HepG2 (cell line): ENCODE data around the gene SYCE3. TPM values are rescaled to one million over a fixed set of nuclear protein-coding genes. Genes with fewer than 3 reads are reported as not detected.

Experiments
- ATF7-NPFF ChIP-seq: sonication (generic); formaldehyde crosslinking; IDR thresholded peaks from 2 replicates; pipeline ENCODE4 v1.8.1; 2023; ENCODE audit warnings: mild to moderate bottlenecking, low read depth, missing genetic modification reagents, moderate library complexity
- EEA1 ChIP-seq: sonication (generic); formaldehyde crosslinking; IDR thresholded peaks from 2 replicates; pipeline ENCODE4 v1.5.1; 2020; ENCODE audit warnings: mild to moderate bottlenecking, missing genetic modification reagents, borderline replicate concordance
- GATA4 ChIP-seq: sonication (generic); IDR thresholded peaks from 2 replicates; pipeline ENCODE4 v1.6.1; 2016; ENCODE audit warnings: antibody characterized with exemption, low read depth, borderline replicate concordance
- HOXA5 ChIP-seq: sonication (generic); formaldehyde crosslinking; IDR thresholded peaks from 2 replicates; pipeline ENCODE4 v1.4.0; 2020; ENCODE audit warnings: missing genetic modification reagents
- HOXA7 ChIP-seq: sonication (generic); formaldehyde crosslinking; IDR thresholded peaks from 2 replicates; pipeline ENCODE4 v1.8.1; 2022; ENCODE audit warnings: mild to moderate bottlenecking, missing genetic modification reagents, moderate library complexity
- IKZF4 ChIP-seq: sonication (generic); formaldehyde crosslinking; IDR thresholded peaks from 2 replicates; pipeline ENCODE4 v1.5.1; 2020; ENCODE audit warnings: borderline replicate concordance, mild to moderate bottlenecking, low read depth, missing genetic modification reagents; ENCODE audit errors: not compliant biosample characterization
- ISL2 ChIP-seq: sonication (generic); formaldehyde crosslinking; IDR thresholded peaks from 2 replicates; pipeline ENCODE4 v1.5.0; 2020; ENCODE audit warnings: missing genetic modification reagents
- MATR3 ChIP-seq: sonication (generic); formaldehyde crosslinking; IDR thresholded peaks from 2 replicates; pipeline ENCODE4 v1.4.0; 2020; ENCODE audit warnings: missing genetic modification reagents
- MED1 ChIP-seq: sonication (generic); formaldehyde crosslinking; IDR thresholded peaks from 2 replicates; pipeline ENCODE4 v1.4.0; 2020; ENCODE audit warnings: missing genetic modification reagents
- POLR2AphosphoS5 ChIP-seq: IDR thresholded peaks from 2 replicates; pipeline ENCODE4 v1.6.1; 2012; ENCODE audit warnings: low read depth, low read length
- RBM22 ChIP-seq: fragments of 200-400 bp; formaldehyde crosslinking; optimal IDR thresholded peaks from 2 replicates; pipeline ENCODE3; 2017; ENCODE audit warnings: mild to moderate bottlenecking, low read length, moderate library complexity
- SIX1 ChIP-seq: sonication (generic); formaldehyde crosslinking; IDR thresholded peaks from 2 replicates; pipeline ENCODE4 v1.4.0; 2020; ENCODE audit warnings: missing genetic modification reagents, borderline replicate concordance
- SP5 ChIP-seq: IDR thresholded peaks from 2 replicates; pipeline ENCODE4 v1.6.1; 2016; ENCODE audit warnings: low read depth, borderline replicate concordance
- TCF7 ChIP-seq: sonication (generic); IDR thresholded peaks from 2 replicates; pipeline ENCODE4 v1.6.1; 2016; ENCODE audit warnings: antibody characterized with exemption, low read depth
- ZBTB20 ChIP-seq: sonication (generic); formaldehyde crosslinking; IDR thresholded peaks from 2 replicates; pipeline ENCODE4 v1.8.1; 2023; ENCODE audit warnings: missing genetic modification reagents, low read depth, mild to moderate bottlenecking, borderline replicate concordance
- ZNF30 ChIP-seq: sonication (generic); formaldehyde crosslinking; IDR thresholded peaks from 2 replicates; pipeline ENCODE4 v1.5.0; 2020; ENCODE audit warnings: mild to moderate bottlenecking, missing genetic modification reagents
- ZNF317 ChIP-seq: sonication (generic); formaldehyde crosslinking; IDR thresholded peaks from 2 replicates; pipeline ENCODE4 v1.5.0; 2020; ENCODE audit warnings: mild to moderate bottlenecking, missing genetic modification reagents
- ZNF367 ChIP-seq: sonication (generic); formaldehyde crosslinking; IDR thresholded peaks from 2 replicates; pipeline ENCODE4 v1.4.0; 2020; ENCODE audit warnings: missing genetic modification reagents, borderline replicate concordance
- ZNF543 ChIP-seq: sonication (generic); formaldehyde crosslinking; IDR thresholded peaks from 2 replicates; pipeline ENCODE4 v1.4.0; 2020; ENCODE audit warnings: mild to moderate bottlenecking, missing genetic modification reagents
- ZNF766 ChIP-seq: sonication (generic); formaldehyde crosslinking; IDR thresholded peaks from 2 replicates; pipeline ENCODE4 v1.5.0; 2020; ENCODE audit warnings: missing genetic modification reagents, borderline replicate concordance
- ZNF777 ChIP-seq: sonication (generic); formaldehyde crosslinking; IDR thresholded peaks from 2 replicates; pipeline ENCODE4 v1.4.0; 2020; ENCODE audit warnings: missing genetic modification reagents
- ZNF816 ChIP-seq: sonication (generic); formaldehyde crosslinking; IDR thresholded peaks from 2 replicates; pipeline ENCODE4 v1.8.0; 2022; ENCODE audit warnings: missing genetic modification reagents, mild to moderate bottlenecking, borderline replicate concordance
- ZSCAN20 ChIP-seq: sonication (generic); formaldehyde crosslinking; IDR thresholded peaks from 2 replicates; pipeline ENCODE4 v1.4.0; 2020; ENCODE audit warnings: missing genetic modification reagents, mild to moderate bottlenecking, borderline replicate concordance
- polyA plus RNA-seq, 8 experiments: library from polyadenylated mRNA; depleted of rRNA in 3 of 8; stranded (reverse) in 7 of 8; unstranded in 1 of 8; fragments of >200 nt; fragmentation: Illumina TruSeq in 4 of 8; extraction: Trizol in 4 of 8; gene quantifications; 2 replicates each; pipeline versions ENCODE4 v1.2.1 to v1.2.3, GENCODE V29; 2011 to 2016; ENCODE audit warnings: low read depth in 4 of 8, missing spikeins in 1 of 8, mixed read lengths in 1 of 8; ENCODE audit not compliant: insufficient read depth in 1 of 8
- total RNA-seq, 5 experiments: library from RNA; depleted of rRNA; stranded (reverse); fragments of >200 nt; fragmentation: Illumina TruSeq; extraction: Trizol; gene quantifications; 2 replicates each; pipeline ENCODE4 v1.2.3, GENCODE V29; 2016; ENCODE audit warnings: low read depth in 1 of 5
- TF ChIP-seq, protein P1 (sequence below): sonication (generic); formaldehyde crosslinking; conservative IDR thresholded peaks from 2 replicates; pipeline ENCODE4 v1.4.0; 2020; ENCODE audit warnings: missing genetic modification reagents
- TF ChIP-seq, protein P2 (sequence below): sonication (generic); formaldehyde crosslinking; IDR thresholded peaks from 2 replicates; pipeline ENCODE4 v1.8.1; 2023; ENCODE audit warnings: mild to moderate bottlenecking, missing genetic modification reagents
- TF ChIP-seq, protein P3 (sequence below): sonication (generic); formaldehyde crosslinking; IDR thresholded peaks from 2 replicates; pipeline ENCODE4 v1.5.0; 2020; ENCODE audit warnings: mild to moderate bottlenecking, missing genetic modification reagents, borderline replicate concordance

The SYCE3 gene
- total and polyA plus RNA-seq, 2 of the 13 experiments (the other 11 are each of a cell fraction or from before 2014, with no cell fraction given): not detected

DNA sequence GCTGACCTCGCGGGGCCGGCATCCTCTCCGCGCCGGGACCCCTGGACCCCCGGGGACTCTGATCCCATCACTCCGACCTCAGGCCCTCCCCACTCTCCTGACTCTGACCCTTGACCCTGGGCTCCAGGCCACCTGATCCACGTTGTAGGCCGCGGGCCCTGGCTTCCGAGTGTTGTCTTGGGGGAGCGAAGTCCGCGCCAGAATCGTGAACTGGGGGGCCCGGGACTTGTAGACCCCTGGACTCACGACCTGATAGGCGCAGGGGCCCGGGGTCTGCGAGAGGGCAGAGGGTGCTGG, 32.2 kb downstream of the SYCE3 start (continued):
- TF ChIP-seq ZNF766 (CRISPR knock-in tag) (no peak), ATF7-NPFF (no peak), ISL2 (CRISPR knock-in tag) (no peak), ZNF30 (CRISPR knock-in tag) (no peak; the same call in 1 of the 2 replicates), ZNF367 (CRISPR knock-in tag) (no peak), ZNF816 (CRISPR knock-in tag) (no peak), IKZF4 (CRISPR knock-in tag) (no peak), ZNF543 (no peak), ZSCAN20 (CRISPR knock-in tag) (no peak), ZNF777 (no peak), HOXA7 (CRISPR knock-in tag) (0 out of 2 replicates have a peak, but pooled peaks have one; percentile 71), MED1 (0 out of 2 replicates have a peak, but pooled peaks have one; percentile 1), TCF7 (no peak), SP5 (CRISPR knock-in tag) (no peak), HOXA5 (CRISPR knock-in tag) (0 out of 2 replicates have a peak, but pooled peaks have one; percentile 2), MATR3 (no peak), RBM22 (no peak), ZBTB20 (no peak), EEA1 (no peak; the same call in 1 of the 2 replicates), SIX1 (CRISPR knock-in tag) (no peak), GATA4 (no peak), POLR2AphosphoS5 (no peak), ZNF317 (CRISPR knock-in tag) (peak; percentile 46; the same call in 1 of the 2 replicates)
- TF ChIP-seq, protein P1, sequence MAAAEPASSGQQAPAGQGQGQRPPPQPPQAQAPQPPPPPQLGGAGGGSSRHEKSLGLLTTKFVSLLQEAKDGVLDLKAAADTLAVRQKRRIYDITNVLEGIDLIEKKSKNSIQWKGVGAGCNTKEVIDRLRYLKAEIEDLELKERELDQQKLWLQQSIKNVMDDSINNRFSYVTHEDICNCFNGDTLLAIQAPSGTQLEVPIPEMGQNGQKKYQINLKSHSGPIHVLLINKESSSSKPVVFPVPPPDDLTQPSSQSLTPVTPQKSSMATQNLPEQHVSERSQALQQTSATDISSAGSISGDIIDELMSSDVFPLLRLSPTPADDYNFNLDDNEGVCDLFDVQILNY (CRISPR knock-in tag): no peak
- TF ChIP-seq, protein P2, sequence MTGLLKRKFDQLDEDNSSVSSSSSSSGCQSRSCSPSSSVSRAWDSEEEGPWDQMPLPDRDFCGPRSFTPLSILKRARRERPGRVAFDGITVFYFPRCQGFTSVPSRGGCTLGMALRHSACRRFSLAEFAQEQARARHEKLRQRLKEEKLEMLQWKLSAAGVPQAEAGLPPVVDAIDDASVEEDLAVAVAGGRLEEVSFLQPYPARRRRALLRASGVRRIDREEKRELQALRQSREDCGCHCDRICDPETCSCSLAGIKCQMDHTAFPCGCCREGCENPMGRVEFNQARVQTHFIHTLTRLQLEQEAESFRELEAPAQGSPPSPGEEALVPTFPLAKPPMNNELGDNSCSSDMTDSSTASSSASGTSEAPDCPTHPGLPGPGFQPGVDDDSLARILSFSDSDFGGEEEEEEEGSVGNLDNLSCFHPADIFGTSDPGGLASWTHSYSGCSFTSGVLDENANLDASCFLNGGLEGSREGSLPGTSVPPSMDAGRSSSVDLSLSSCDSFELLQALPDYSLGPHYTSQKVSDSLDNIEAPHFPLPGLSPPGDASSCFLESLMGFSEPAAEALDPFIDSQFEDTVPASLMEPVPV: no peak; the same call in 1 of the 2 replicates
- TF ChIP-seq, protein P3, sequence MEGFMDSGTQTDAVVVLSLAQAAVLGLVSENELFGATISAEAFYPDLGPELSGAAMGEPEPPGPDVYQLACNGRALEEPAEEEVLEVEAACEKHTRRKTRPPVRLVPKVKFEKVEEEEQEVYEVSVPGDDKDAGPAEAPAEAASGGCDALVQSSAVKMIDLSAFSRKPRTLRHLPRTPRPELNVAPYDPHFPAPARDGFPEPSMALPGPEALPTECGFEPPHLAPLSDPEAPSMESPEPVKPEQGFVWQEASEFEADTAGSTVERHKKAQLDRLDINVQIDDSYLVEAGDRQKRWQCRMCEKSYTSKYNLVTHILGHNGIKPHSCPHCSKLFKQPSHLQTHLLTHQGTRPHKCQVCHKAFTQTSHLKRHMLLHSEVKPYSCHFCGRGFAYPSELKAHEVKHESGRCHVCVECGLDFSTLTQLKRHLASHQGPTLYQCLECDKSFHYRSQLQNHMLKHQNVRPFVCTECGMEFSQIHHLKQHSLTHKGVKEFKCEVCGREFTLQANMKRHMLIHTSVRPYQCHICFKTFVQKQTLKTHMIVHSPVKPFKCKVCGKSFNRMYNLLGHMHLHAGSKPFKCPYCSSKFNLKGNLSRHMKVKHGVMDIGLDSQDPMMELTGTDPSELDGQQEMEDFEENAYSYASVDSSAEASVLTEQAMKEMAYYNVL (CRISPR knock-in tag): no peak
